ENCODE results near the gene NAA20. TPM values are rescaled to one million over a fixed set of nuclear protein-coding genes. Genes with fewer than 3 reads are reported as not detected.

NAA20 gene, protein sequence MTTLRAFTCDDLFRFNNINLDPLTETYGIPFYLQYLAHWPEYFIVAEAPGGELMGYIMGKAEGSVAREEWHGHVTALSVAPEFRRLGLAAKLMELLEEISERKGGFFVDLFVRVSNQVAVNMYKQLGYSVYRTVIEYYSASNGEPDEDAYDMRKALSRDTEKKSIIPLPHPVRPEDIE
- total RNA-seq = 33.3 and 35.3 TPM in 2 replicates

DNA sequence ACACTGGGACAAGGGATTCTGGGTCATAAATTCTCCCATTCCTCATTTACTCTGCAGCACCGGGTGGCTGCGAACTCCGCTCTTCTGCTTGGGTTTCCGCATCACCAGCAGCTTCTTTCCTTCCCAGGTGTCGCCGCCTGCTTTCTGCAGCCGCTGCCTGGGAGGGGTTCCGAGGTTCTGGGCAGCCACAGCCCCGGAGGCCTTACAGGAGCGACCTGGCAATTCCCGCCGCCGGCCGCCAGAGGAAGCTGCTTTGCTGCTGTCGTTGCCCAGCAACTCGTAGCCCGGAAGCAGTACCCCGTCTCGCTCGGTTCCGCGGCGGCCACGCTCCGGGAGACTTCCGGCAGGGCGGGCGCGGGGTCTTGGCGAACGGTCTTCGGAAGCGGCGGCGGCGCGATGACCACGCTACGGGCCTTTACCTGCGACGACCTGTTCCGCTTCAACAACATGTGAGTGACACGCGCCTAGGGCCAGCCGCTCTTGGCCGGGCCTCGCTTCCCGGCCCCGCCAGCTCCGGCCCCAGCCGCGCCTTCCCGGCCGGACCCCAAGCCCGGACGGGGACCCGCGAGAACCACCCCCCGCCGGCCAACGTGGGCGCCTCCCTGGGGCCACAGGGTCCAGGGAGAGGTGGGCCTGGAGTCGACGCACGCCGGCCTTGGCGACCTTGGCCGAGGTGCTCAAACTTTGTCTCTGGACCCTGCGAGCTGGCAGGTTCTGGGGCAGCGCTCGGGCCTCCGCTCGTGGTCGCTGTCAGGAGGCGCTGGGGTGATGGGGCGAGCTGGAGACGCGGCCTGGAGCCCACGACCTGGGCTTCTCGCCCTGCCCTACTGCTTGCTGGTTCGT is at the start of gene NAA20:
Gene NAA20 (plus strand): TSS at position 362 of the 843 bp plus-strand sequence. CDS start 35 bp downstream, at position 397.

DNA sequence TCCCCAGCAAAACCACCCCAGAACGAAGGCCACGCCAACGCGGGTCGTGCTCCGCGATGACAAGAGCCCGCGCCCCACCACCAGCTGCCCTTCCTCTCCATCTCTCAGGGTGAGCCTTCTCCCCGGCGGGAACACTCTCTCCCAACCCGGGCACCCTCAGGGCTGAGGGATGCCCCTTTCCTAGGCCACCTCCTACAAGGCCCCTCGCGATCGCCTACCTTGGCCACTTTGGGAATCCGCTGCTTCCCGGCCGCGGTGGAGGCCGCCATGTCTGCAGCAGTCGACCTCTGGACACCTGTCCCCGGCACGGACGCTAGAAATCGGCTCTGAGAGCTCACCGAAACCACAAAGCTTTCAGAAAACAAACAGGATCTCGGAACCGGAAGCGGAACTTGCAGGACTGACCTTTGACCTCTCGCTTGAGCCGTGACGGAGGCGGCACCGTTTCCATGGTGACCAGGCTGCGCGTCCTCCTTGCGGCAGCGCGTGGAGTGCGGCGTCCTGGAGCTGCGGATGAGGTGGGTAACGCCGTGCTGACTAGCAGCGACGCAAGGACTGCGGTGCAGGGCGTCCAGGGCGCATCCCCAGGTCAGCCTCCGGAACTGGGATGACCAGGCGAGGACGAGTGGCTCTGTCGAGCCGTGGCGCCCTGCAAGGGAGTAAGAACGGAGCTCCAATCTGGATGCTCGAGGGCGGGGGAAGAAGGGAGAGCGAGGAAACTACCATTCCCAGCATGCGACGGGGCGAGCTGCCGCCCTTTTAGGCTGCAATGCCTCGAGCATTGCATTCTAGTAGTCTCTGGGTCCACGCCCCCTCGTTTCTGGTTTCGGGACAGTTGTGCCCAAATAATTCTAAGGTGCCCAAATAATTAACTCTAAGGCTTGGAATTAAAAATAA is 35.2 kb downstream of the NAA20 start, which contains the start of the genes CFAP61 and CRNKL1:
Gene CFAP61 (plus strand): TSS at position 459 of the 897 bp plus-strand sequence. CDS start 4,122 bp downstream, outside the sequence.
Gene CRNKL1 (minus strand): TSS at position 393 of the 897 bp plus-strand sequence. CDS start 124 bp downstream, at position 269.

Other genes with a start within 250 kb of the NAA20 start
- 30.0 and 32.8 TPM in 2 replicates for gene CRNKL1, start 35.1 kb downstream of the NAA20 start, total RNA-seq
- 0.32 TPM in 1 of 2 replicates, not detected in the other for gene CFAP61, start 35.2 kb downstream of the NAA20 start, total RNA-seq

Data from smooth muscle cell of the umbilical artery (primary cell).